ENCODE results near the gene GNPTG.

GNPTG gene

DNA sequence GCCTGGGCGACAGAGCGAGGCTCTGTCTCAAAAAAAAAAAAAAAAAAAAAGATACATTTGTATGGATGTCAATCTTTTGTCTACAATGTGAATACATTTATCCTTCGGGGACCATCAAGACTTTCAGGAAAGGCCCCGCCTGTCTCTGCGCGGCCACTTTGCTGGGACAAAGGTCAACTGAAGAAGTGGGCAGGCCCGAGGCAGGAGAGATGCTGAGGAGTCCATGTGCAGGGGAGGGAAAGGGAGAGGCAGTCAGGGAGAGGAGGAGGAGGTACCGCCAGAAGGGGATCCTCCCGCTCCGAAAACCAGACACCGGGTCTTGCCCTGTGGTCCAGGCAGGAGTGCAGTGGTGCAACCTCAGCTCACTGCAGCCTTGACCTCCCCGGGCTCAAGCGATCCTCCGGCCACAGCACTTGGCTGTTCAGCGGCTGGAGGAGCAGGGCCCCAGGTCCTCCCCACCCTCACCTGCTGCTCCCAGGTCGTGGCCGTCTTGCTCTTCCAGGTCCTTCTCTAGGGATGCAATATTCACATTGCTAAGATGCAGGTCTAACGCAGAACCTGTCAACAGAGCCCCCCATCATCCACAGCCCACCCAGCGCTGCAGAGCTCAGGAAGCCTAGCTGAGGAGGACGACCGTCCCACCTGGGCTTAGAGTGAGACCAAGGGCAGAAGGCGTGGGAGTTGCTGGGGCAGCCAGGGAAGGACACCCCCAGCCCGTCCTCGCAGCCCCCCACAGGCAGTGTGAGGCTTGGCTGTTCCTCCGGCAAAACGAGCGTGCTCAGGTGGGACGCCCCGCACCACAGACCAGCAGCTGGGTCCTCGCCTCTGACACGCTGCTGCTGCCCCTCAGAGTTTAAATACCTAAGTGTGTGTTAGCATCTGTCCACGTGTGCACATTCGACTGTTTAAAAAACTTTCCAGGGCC is 19.6 kb downstream of the GNPTG start:
- no peak for DNase-seq (ENCODE audit: low spot score)

DNA sequence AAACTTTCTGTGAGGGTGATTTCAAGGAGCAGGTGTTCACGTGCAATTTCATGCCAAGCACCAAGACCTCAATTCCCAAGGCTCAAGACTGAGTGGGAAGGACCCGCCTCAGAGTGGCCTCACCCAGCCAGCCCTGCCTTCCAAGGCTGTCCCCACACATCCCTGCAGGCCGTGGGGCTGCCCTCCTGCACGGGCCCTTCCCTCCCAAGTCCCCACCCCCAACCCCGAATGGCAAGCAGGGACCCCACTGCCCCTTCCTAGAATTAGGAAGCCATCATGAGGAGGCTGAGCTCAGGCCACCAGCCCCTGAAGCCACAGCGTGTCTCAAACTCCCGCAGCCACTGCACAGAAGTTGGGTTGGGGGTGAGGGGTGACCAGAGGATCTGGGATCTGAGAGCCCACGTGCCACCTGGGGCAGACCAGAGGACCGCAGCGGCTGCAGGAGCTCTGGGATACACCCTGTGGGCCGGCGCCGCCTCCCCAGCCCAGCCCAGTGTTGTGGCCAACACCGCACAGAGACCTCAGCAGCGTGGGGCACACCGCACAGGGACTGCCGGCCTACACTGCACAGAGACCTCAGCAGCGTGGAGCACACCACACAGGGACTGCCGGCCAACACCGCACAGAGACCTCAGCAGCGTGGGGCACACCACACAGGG is 20.7 kb downstream of the GNPTG start:
- DNase-seq (ENCODE audit: low spot score) = no peak

- DNase-seq (ENCODE audit: low spot score) = no peak
Observed at GRCh38 chr16:1374418-1375297, 22.9 kb downstream of the GNPTG start.

GRCh38 chr16:1375298-1375640 is 23.5 kb downstream of the GNPTG start:
- no peak for DNase-seq (ENCODE audit: low spot score)

GRCh38 chr16:1375741-1376410 is 24.1 kb downstream of the GNPTG start:
- no peak for DNase-seq (ENCODE audit: low spot score)

- no peak for DNase-seq (ENCODE audit: low spot score)
Observed at GRCh38 chr16:1377406-1378010, 25.8 kb downstream of the GNPTG start.

GRCh38 chr16:1378087-1378803 is 26.5 kb downstream of the GNPTG start:
- DNase-seq (ENCODE audit: low spot score) = no peak

DNA sequence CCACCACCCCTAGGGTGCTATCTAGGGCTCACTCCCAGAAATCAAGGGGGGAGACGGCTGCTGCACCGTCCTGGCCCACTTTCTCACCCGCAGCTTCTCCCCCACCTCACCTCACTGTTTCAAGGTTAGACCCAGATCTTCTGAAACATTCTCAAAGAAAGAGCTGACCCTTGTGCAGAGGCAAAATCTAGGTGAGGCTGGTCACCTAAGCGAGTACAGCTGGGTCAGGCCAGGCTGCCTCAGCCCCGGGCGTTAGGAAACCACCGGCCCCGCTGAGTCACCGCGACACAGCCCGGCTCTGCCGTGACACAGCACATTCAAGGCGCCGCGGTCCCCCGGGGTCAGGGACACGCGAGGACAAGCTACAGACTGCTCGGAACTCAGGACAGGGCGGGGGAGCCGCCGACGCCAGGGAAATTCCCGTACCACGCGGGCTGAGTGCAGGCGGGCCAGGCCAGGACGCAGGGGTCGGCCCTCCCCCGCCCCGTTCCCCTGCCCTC is 27.1 kb downstream of the GNPTG start:
- peak; percentile 91 for DNase-seq (ENCODE audit: low spot score)

- DNase-seq (ENCODE audit: low spot score) = peak; percentile 94
Observed at GRCh38 chr16:1379304-1380076, 27.8 kb downstream of the GNPTG start.

- no peak for DNase-seq (ENCODE audit: low spot score)
Observed at GRCh38 chr16:1380195-1380594, 28.5 kb downstream of the GNPTG start.

- no peak for DNase-seq (ENCODE audit: low spot score)
Observed at GRCh38 chr16:1381612-1382406, 30.1 kb downstream of the GNPTG start.

- DNase-seq (ENCODE audit: low spot score) = no peak
Observed at GRCh38 chr16:1383556-1383955, 31.8 kb downstream of the GNPTG start.

GRCh38 chr16:1385232-1385631 is 33.5 kb downstream of the GNPTG start:
- DNase-seq (ENCODE audit: low spot score) = no peak

GRCh38 chr16:1387331-1387730 is 35.6 kb downstream of the GNPTG start:
- no peak for DNase-seq (ENCODE audit: low spot score)

- no peak for DNase-seq (ENCODE audit: low spot score)
Observed at GRCh38 chr16:1389762-1390161, 38.0 kb downstream of the GNPTG start.

GRCh38 chr16:1390239-1390779 is 38.6 kb downstream of the GNPTG start:
- DNase-seq (ENCODE audit: low spot score) = no peak

DNA sequence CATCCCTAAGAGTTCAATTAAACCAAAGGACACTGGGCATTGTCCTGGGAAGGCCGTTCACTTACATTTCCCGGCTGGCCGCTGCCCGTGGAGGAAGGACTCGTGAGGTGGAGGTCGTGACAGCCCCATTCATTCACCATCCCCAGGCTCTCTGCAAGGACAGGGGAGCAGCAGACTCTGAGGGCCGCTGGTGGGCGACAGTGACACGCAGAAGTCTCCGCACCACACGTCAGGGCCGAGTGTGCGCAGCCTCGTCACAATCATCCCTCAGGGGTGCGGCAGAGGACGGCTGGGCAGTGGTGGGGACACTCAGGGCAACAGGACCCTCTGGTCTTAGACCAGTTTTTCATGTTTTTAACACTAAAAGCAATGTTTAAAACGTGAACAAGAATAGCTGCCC is 41.1 kb downstream of the GNPTG start:
- DNase-seq (ENCODE audit: low spot score) = no peak

DNA sequence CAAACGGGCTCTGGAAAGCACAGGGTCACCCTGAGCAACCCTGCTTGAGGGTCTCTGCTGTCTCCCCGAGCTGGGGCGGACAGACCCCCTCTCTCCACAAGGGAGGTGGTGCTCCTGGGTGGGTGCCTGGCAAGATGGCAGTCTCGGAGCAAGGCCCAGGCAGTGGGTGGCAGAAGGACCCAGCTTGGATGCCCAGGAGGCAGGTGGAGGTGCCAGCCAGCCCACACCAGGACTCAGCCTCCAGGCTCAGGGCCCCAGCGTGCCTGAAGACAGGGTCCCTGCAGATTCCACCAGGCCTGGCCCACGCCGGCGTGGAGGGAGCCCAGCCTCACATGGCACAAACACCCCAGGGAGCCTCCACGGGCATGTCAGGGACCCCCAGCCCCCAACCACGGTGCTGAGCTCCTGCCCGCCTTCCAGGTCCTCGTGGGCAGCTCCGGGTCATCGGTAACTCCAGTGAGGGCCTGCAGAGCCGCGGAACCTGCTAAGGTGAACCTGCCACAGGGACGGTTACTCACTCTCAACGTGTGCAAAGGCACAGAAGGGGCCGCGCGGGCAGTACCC is 42.0 kb downstream of the GNPTG start:
- DNase-seq (ENCODE audit: low spot score) = no peak
